ENCODE measurements around the gene ENTR1.

DNA sequence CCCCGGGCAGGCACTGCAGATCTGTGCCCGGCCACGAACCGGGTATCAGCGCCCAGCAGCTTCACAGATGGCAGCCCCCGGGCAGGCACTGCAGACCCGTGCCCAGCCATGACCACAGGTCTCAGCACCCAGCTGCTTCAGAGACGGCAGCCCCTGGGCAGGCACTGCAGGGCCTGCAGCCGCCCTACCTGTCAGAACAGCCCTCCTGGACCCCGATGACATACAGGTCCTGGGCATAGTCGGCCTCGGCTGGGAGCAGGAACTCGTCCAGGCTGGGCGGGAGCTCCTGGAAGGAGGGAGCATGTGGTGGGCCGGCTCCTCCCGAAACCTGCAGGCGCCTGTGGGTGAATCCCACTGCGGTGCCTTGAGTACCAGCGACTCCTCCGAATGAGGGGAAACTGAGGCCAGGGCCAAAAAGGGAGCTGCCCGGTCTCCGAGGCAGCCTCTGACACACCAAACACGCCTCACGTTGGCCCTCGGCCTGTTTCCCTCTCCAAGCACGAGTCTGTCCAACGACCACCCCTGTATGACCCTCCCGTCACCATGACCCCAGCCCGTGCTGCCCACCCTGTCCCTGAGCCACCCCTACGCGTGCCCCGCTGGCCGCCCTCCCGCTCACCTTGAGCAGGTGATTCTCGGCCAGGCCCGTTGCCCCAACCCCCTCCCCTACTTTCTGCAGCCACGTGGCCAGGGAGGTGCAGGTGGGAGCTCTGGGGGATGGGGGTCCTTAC is 23.6 kb upstream of the ENTR1 start:
- TF ChIP-seq POLR2AphosphoS5 (IDR thresholded peaks at IDR 0.05; ENCODE audit: insufficient read depth in 1 of 2, low read depth in 1 of 2) = no peak
- no peak for TF ChIP-seq POLR2A (IDR thresholded peaks at IDR 0.05)
- no peak for TF ChIP-seq CTCF (IDR thresholded peaks at IDR 0.05)

Measured in vagina (tissue), 2 donors.